Measurements from ENCODE around the gene ARHGAP42.

- TF ChIP-seq CTCF (IDR thresholded peaks at IDR 0.05; ENCODE audit: borderline replicate concordance, extremely low read depth, low read length, poor library complexity, severe bottlenecking) = no peak
- no peak for TF ChIP-seq EZH2 (IDR thresholded peaks at IDR 0.05; ENCODE audit: borderline replicate concordance, low read depth, low read length, severe bottlenecking)
Measured at GRCh38 chr11:100711984-100712383, 24.9 kb downstream of the ARHGAP42 start.

All from DND-41 (cell line).